ENCODE results near the gene AMPD3.

Gene AMPD3

GRCh38 chr11:10454878-10455631 lies at the start of gene AMPD3:
TSS of gene AMPD3 (plus strand) at chr11:10455264. CDS start at chr11:10461520, 6,256 bp downstream.
- peak within 1 kb of the TSS; percentile 93 for H3K27ac ChIP-seq
- no peak for TF ChIP-seq CTCF (conservative IDR thresholded peaks at IDR 0.05)

- H3K27ac ChIP-seq, result peak overlapping the region; percentile 34; the same call in 1 of the 2 replicates
Measured at GRCh38 chr11:10405865-10406592, 49.0 kb upstream of the AMPD3 start.

GRCh38 chr11:10407055-10407454 lies 48.0 kb upstream of the AMPD3 start:
- TF ChIP-seq CTCF (conservative IDR thresholded peaks at IDR 0.05), result no peak
- peak overlapping the region; percentile 34 for H3K27ac ChIP-seq

More at GRCh38 chr11:10405865-10406592, 49.0 kb upstream of the AMPD3 start:
- TF ChIP-seq CTCF (conservative IDR thresholded peaks at IDR 0.05), result peak; percentile 88

GRCh38 chr11:10407749-10408685 lies 47.0 kb upstream of the AMPD3 start:
- H3K27ac ChIP-seq, result no peak overlapping the region
- TF ChIP-seq CTCF (conservative IDR thresholded peaks at IDR 0.05), result no peak

GRCh38 chr11:10409207-10409661 lies 45.8 kb upstream of the AMPD3 start:
- no peak for TF ChIP-seq CTCF (conservative IDR thresholded peaks at IDR 0.05)
- H3K27ac ChIP-seq, result no peak overlapping the region

GRCh38 chr11:10410106-10410843 lies 44.8 kb upstream of the AMPD3 start:
- H3K27ac ChIP-seq, result peak overlapping the region; percentile 51; the same call in 1 of the 2 replicates
- TF ChIP-seq CTCF (conservative IDR thresholded peaks at IDR 0.05), result no peak
